Measurements from ENCODE around the gene POU6F2.

The POU6F2 gene

DNA sequence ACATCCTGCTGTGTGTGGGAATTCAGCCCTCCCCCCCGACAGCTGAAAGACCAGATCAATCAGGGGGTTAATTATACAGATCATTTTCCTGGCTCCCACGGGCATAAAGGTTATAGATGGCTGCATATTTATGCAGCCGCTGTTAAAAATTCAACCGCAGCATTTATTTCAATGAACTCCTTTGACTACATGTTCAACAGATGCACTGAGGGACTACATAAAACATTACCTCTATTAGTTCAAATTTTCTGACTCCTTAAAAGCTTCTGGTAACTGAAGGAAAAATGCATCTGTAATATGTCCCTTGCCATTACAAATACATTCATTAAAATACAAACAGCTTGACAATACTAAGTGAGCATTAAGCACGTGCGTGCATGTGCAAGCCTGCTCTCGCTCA is 538.8 kb downstream of the POU6F2 start:
- no peaks in the 10 kb centered on the region for H3K36me3 ChIP-seq (ENCODE audit: control insufficient read depth, insufficient read depth, low read length)
- no peak overlapping the region for H3K4me3 ChIP-seq (ENCODE audit: insufficient read depth, low read depth, low read length)
- no peak overlapping the region for H3K27ac ChIP-seq (ENCODE audit: insufficient read depth, low read depth, low read length, poor library complexity, severe bottlenecking)
- H3K27me3 ChIP-seq (ENCODE audit: control insufficient read depth, insufficient read depth, low read length, poor library complexity, severe bottlenecking), result no peaks in the 10 kb centered on the region
- H3K9me3 ChIP-seq (ENCODE audit: control insufficient read depth, low read length), result no peaks in the 10 kb centered on the region
- no peaks in the 10 kb centered on the region for H3K4me1 ChIP-seq (ENCODE audit: control insufficient read depth, insufficient read depth, low read length)
- WGBS, 2 experiments, result 91 to 96% methylated on average over 7 of the region's 7 CpGs

DNA sequence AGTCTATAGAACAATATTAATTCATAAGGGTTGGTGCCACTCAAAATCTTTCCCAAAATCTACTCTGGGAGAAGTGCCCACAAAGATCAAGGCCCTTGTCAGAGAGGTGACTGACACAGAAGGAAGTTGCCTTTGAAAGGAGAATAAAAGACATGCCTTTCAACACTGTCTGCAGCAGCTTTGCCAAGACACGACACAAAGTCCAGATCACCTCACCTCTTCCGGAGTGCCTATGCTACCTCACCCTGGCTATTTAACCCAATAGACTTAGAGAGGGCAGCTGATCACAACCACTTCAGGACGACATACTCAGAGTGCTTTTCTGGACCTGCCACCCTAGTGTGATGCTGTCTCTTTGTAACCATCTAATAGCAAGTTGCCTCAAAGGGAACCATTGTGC is 539.5 kb downstream of the POU6F2 start:
- Histone ChIP-seq H3K4me3 (ENCODE audit: insufficient read depth, low read depth, low read length) (no peak overlapping the region), H3K36me3 (ENCODE audit: control insufficient read depth, insufficient read depth, low read length) (no peaks in the 10 kb centered on the region), H3K9me3 (ENCODE audit: control insufficient read depth, low read length) (no peaks in the 10 kb centered on the region), H3K4me1 (ENCODE audit: control insufficient read depth, insufficient read depth, low read length) (no peaks in the 10 kb centered on the region), H3K27ac (ENCODE audit: insufficient read depth, low read depth, low read length, poor library complexity, severe bottlenecking) (no peak overlapping the region), H3K27me3 (ENCODE audit: control insufficient read depth, insufficient read depth, low read length, poor library complexity, severe bottlenecking) (no peaks in the 10 kb centered on the region)
- WGBS, 2 experiments, result 84 to 88% methylated on average over 3 of the region's 3 CpGs
